Measurements from ENCODE around the gene PTCD1.

The PTCD1 gene

DNA sequence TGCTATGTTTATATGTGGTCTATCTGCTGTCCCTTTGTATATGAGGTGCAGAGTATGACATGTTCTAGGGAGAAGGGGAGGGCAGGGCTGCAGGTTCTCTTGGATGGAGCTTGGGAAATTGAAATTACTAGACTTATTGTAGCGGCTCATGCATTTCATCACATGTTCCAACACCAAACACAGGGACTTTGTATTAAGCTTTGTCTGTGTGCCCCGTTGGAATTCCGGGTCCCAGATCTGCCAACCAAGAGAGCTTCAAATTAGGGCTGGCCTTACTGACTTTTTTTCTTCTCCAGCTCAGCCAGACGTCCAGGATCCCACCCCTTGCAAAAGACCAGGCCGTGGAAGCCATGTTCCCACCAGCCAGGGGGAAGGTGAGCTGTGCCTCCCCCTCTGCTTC lies 37.5 kb upstream of the PTCD1 start:
- Histone ChIP-seq H3K9ac (ENCODE audit: low read depth, low read length) (0 out of 2 replicates have a peak overlapping the region, but pooled peaks have one; percentile 18), H3K4me3 (ENCODE audit: low read depth in 1 of 2, low read length in 2 of 2) (no peak overlapping the region), H3K9me3 (ENCODE audit: insufficient read depth, low read length, severe bottlenecking) (no peaks in the 10 kb centered on the region), H4K20me1 (ENCODE audit: insufficient read depth, low read length) (peaks cover 16% of the 10 kb centered on the region; the same call in 1 of the 2 replicates), H3K36me3 (ENCODE audit: insufficient read depth, low read length) (peaks cover 55% of the 10 kb centered on the region), H3K27me3 (ENCODE audit: insufficient read depth, low read length, poor library complexity) (no peaks in the 10 kb centered on the region), H3K4me2 (ENCODE audit: insufficient read depth, low read length) (peak overlapping the region; percentile 24; the same call in 1 of the 2 replicates), H3K79me2 (ENCODE audit: insufficient read depth, low read length) (peaks cover 76% of the 10 kb centered on the region), H3K4me1 (ENCODE audit: insufficient read depth, low read length) (peaks cover 29% of the 10 kb centered on the region), H2AFZ (ENCODE audit: low read depth, low read length) (no peak overlapping the region), H3K27ac (ENCODE audit: low read length) (no peak overlapping the region)
- no peak for TF ChIP-seq EZH2 (IDR thresholded peaks at IDR 0.05; ENCODE audit: borderline replicate concordance, low read depth, low read length, severe bottlenecking)
- TF ChIP-seq, protein P1, sequence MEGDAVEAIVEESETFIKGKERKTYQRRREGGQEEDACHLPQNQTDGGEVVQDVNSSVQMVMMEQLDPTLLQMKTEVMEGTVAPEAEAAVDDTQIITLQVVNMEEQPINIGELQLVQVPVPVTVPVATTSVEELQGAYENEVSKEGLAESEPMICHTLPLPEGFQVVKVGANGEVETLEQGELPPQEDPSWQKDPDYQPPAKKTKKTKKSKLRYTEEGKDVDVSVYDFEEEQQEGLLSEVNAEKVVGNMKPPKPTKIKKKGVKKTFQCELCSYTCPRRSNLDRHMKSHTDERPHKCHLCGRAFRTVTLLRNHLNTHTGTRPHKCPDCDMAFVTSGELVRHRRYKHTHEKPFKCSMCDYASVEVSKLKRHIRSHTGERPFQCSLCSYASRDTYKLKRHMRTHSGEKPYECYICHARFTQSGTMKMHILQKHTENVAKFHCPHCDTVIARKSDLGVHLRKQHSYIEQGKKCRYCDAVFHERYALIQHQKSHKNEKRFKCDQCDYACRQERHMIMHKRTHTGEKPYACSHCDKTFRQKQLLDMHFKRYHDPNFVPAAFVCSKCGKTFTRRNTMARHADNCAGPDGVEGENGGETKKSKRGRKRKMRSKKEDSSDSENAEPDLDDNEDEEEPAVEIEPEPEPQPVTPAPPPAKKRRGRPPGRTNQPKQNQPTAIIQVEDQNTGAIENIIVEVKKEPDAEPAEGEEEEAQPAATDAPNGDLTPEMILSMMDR (IDR thresholded peaks at IDR 0.05; ENCODE audit: borderline replicate concordance, extremely low read depth, low read length, poor library complexity, severe bottlenecking), result no peak
- ATAC-seq (ENCODE audit: insufficient read depth, low read depth), result no peak
- no peak for DNase-seq

DNA sequence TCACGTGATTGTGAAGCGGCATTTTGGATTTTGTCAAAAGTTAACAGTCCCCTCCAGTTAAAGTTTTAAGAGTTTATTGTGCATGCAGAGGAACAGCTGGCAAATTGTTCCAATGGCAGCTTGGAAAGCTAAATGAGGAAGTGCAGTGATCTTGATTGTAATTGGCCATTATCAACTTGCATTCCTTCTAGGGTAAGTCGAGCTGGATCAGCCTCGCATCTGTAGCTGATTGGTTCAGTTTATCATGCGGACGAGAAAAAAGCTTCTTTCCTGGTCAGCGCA lies 34.7 kb upstream of the PTCD1 start:
- no peaks in the 10 kb centered on the region for H3K9me3 ChIP-seq (ENCODE audit: insufficient read depth, low read length, severe bottlenecking)
- DNase-seq (peak; percentile 38), ATAC-seq (ENCODE audit: insufficient read depth, low read depth) (peak; percentile 22; the same call in 1 of the 3 replicates)
- H3K27me3 ChIP-seq (ENCODE audit: insufficient read depth, low read length, poor library complexity), result no peaks in the 10 kb centered on the region
- peak overlapping the region; percentile 81 for H3K9ac ChIP-seq (ENCODE audit: low read depth, low read length)
- peak overlapping the region; percentile 61 for H3K27ac ChIP-seq (ENCODE audit: low read length)
- H3K79me2 ChIP-seq (ENCODE audit: insufficient read depth, low read length), result peaks cover 53% of the 10 kb centered on the region
- peak overlapping the region; percentile 83 for H3K4me2 ChIP-seq (ENCODE audit: insufficient read depth, low read length)
- peak overlapping the region; percentile 95 for H2AFZ ChIP-seq (ENCODE audit: low read depth, low read length)
- TF ChIP-seq, protein P1 (IDR thresholded peaks at IDR 0.05; ENCODE audit: borderline replicate concordance, extremely low read depth, low read length, poor library complexity, severe bottlenecking), result no peak
- TF ChIP-seq EZH2 (IDR thresholded peaks at IDR 0.05; ENCODE audit: borderline replicate concordance, low read depth, low read length, severe bottlenecking), result no peak
- peaks cover 33% of the 10 kb centered on the region for H3K4me1 ChIP-seq (ENCODE audit: insufficient read depth, low read length)
- H4K20me1 ChIP-seq (ENCODE audit: insufficient read depth, low read length), result peaks cover 6% of the 10 kb centered on the region; the same call in 1 of the 2 replicates
- H3K4me3 ChIP-seq (ENCODE audit: low read depth in 1 of 2, low read length in 2 of 2), result peak overlapping the region; percentile 91 to 98
- H3K36me3 ChIP-seq (ENCODE audit: insufficient read depth, low read length), result peaks cover 26% of the 10 kb centered on the region

DNA sequence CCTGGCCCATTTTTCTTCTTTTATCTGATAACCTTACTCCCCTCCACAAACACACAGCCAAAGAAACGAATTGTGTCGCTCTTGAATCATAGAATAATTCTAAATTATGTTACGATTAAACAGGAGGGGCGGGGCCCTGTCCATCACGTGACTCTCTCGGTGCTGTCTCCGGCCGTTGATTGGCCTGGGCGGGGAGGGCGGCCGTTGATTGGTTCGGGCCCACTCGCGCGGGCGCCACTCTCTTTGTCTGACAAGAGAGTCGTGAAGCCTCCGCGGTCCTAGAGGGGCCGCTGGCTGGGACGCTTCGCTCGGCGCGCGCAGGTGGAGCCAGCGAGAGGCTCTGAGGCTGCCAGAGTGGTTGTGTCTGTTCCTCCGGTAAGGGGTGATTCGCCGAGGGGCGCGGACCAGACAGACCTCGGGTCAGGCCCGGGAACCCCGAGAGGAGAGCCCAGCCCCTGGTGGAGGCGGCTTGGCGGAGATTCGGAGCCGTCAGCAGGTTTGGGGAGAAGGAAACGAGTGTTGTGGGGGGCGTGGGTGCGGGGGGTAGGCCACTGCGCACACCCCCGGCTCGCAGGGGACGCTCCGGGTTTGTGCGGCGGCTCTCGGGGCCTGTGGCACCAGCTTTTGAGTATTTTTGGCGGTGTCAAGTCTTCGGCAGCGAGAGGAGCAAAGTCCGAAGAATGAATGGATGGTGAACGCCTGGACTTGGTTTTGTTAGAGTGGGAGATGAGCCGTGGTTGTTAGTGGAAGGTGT lies 34.1 kb upstream of the PTCD1 start, which contains the start of gene ZNF789:
TSS of gene ZNF789 (plus strand) at position 330 of the 754 bp plus-strand sequence. CDS start 3,567 bp downstream, outside the sequence.
- Histone ChIP-seq H3K4me1 (ENCODE audit: insufficient read depth, low read length) (peaks cover 33% of the 10 kb centered on the region), H3K9me3 (ENCODE audit: insufficient read depth, low read length, severe bottlenecking) (no peaks in the 10 kb centered on the region), H3K4me3 (ENCODE audit: low read depth in 1 of 2, low read length in 2 of 2) (peak within 1 kb of the TSS; percentile 91 to 98), H2AFZ (ENCODE audit: low read depth, low read length) (peak within 1 kb of the TSS; percentile 95), H3K79me2 (ENCODE audit: insufficient read depth, low read length) (peaks cover 48% of the 10 kb centered on the region), H3K36me3 (ENCODE audit: insufficient read depth, low read length) (peaks cover 21% of the 10 kb centered on the region), H3K27me3 (ENCODE audit: insufficient read depth, low read length, poor library complexity) (no peaks in the 10 kb centered on the region), H3K27ac (ENCODE audit: low read length) (peak within 1 kb of the TSS; percentile 93), H3K4me2 (ENCODE audit: insufficient read depth, low read length) (peak within 1 kb of the TSS; percentile 83), H4K20me1 (ENCODE audit: insufficient read depth, low read length) (peaks cover 6% of the 10 kb centered on the region; the same call in 1 of the 2 replicates), H3K9ac (ENCODE audit: low read depth, low read length) (peak within 1 kb of the TSS; percentile 81)
- TF ChIP-seq, protein P1 (IDR thresholded peaks at IDR 0.05; ENCODE audit: borderline replicate concordance, extremely low read depth, low read length, poor library complexity, severe bottlenecking), result no peak
- TF ChIP-seq EZH2 (IDR thresholded peaks at IDR 0.05; ENCODE audit: borderline replicate concordance, low read depth, low read length, severe bottlenecking), result no peak
- peak; percentile 98 for DNase-seq
- ATAC-seq (ENCODE audit: insufficient read depth, low read depth), result peak; percentile 97

Measured in DND-41 (cell line).